Neuron (in vitro differentiated cells): ENCODE data around the gene NOTCH1.

ENCODE experiments used
- H2AFZ ChIP-seq: one replicate; pipeline ENCODE4 v1.6.1; 2013; ENCODE audit warnings: low read depth, mild to moderate bottlenecking, inconsistent platforms, low read length, moderate library complexity
- H3K27me3 ChIP-seq: one replicate; pipeline ENCODE4 v1.6.1; 2013; ENCODE audit warnings: low read length; ENCODE audit not compliant: insufficient read depth
- H3K36me3 ChIP-seq: one replicate; pipeline ENCODE4 v1.6.1; 2013; ENCODE audit warnings: low read length; ENCODE audit not compliant: insufficient read depth
- H3K4me1 ChIP-seq: one replicate; pipeline ENCODE4 v1.6.1; 2013; ENCODE audit warnings: low read length; ENCODE audit not compliant: insufficient read depth
- H3K4me3 ChIP-seq: 2 replicates; pipeline ENCODE4 v1.5.1; 2013; ENCODE audit warnings: mild to moderate bottlenecking, low read length, moderate library complexity
- H3K9me3 ChIP-seq: one replicate; pipeline ENCODE4 v1.6.1; 2013; ENCODE audit warnings: low read length

The NOTCH1 gene

DNA sequence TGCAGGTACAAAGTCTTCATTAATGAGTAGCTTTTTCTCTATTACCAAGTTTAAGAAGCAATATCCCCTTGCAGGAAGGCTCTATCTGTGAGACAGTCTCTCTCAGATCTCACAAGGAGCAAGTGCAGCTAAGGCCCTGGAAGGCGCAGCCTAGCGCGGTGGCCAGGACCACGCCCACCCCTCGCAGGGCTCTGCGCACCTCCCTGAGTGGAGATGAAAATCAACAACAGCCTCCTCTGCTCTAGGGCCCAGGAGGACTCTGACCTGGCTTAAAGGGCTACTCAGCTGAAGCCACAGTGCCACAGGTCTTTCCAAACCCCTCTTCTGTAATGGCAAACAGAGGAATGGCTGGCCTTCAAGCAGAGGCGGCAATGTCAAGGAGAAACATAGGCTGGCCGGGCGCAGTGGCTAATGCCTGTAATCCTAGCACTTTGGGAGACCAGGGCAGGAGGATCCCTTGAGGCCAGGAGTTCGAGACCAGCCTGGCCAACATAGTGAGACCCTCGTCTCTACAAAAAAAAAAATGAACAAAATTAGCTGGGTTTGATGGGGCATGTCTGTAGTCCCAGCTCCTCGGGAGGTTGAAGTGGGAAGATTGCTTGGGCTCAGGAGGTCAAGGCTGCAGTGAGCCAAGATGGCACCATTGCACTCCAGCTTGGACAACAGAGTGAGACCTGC is 74.9 kb downstream of the NOTCH1 start:
- Histone ChIP-seq H3K4me3 (no peak overlapping the region), H3K36me3 (peaks cover 93% of the 10 kb centered on the region), H3K4me1 (no peaks in the 10 kb centered on the region), H3K27me3 (no peaks in the 10 kb centered on the region), H2AFZ (no peak overlapping the region), H3K9me3 (no peaks in the 10 kb centered on the region)

DNA sequence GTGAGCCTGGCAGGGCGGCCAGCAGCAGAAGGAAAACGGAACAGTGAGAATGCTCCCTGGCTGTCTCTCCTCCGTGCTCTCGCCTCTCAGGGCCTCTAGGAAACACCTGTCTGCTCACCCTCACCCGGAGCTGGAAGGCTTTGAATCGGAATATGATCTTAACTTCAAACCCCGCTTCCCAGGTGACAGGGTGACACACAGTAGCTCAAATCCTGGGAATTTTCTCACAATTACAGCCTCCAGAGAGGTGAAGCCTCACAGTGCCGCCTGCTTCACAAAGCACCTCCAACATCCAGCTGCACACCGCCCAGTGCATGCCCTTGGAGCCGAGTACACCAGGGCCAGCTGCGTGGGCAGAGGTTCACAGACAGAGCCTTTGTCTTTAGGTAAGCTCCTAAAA is 75.5 kb downstream of the NOTCH1 start:
- Histone ChIP-seq H3K27me3 (no peaks in the 10 kb centered on the region), H3K4me1 (no peaks in the 10 kb centered on the region), H3K36me3 (peaks cover 93% of the 10 kb centered on the region), H3K4me3 (no peak overlapping the region), H2AFZ (no peak overlapping the region), H3K9me3 (no peaks in the 10 kb centered on the region)

DNA sequence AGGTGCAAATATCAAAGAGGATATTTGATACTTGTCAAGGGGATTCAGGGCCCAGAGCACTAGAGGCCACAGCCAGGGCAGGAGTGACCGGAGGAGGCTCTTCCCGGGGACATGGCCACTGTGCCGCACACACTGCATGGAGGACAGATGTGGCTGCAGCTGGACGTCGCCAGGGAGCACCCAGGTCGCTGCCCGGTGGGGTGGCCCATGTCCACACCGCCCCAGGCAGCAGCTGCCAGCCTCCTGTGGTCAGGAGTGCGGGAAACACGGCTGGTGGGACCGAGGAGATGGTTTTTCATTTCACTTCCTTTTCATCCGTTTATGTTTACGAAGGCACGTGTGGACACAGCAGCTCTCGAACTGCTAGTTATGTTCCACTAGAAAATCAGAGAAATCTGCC is 78.1 kb downstream of the NOTCH1 start:
- H3K36me3 ChIP-seq: peaks cover 91% of the 10 kb centered on the region
- no peak overlapping the region for H2AFZ ChIP-seq
- no peaks in the 10 kb centered on the region for H3K9me3 ChIP-seq
- no peaks in the 10 kb centered on the region for H3K4me1 ChIP-seq
- no peak overlapping the region for H3K4me3 ChIP-seq
- no peaks in the 10 kb centered on the region for H3K27me3 ChIP-seq

DNA sequence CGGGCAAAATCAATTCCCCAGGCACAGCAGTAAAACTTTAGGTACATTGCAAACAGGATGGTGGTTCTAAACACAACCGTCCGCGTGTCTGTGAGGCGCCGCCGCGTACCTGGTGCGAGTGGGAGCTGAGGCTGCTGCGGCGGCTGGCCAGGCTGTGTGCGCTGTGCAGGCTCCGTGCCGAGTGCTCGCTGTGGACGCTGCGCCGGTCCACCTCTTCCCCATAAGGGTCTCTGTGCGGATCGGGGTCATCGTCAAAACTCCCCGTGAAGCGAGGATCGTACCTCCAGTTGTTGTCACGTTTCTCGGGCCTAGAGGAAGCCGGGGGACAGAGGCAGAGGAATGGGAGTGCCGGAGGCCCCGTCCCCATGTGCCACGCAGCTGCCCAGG is 79.7 kb downstream of the NOTCH1 start:
- Histone ChIP-seq H3K4me3 (no peak overlapping the region), H2AFZ (no peak overlapping the region), H3K36me3 (peaks cover 88% of the 10 kb centered on the region), H3K27me3 (no peaks in the 10 kb centered on the region), H3K4me1 (no peaks in the 10 kb centered on the region), H3K9me3 (no peaks in the 10 kb centered on the region)

GRCh38 chr9:136465500-136466154 is 80.2 kb downstream of the NOTCH1 start:
- H3K9me3 ChIP-seq: no peaks in the 10 kb centered on the region
- H3K27me3 ChIP-seq: no peaks in the 10 kb centered on the region
- H3K4me3 ChIP-seq: no peak overlapping the region
- H2AFZ ChIP-seq: no peak overlapping the region
- H3K4me1 ChIP-seq: no peaks in the 10 kb centered on the region
- H3K36me3 ChIP-seq: peaks cover 89% of the 10 kb centered on the region

GRCh38 chr9:136464241-136464640 is 81.6 kb downstream of the NOTCH1 start:
- no peak overlapping the region for H2AFZ ChIP-seq
- H3K9me3 ChIP-seq: no peaks in the 10 kb centered on the region
- no peaks in the 10 kb centered on the region for H3K4me1 ChIP-seq
- H3K36me3 ChIP-seq: peaks cover 82% of the 10 kb centered on the region
- no peaks in the 10 kb centered on the region for H3K27me3 ChIP-seq
- H3K4me3 ChIP-seq: no peak overlapping the region

GRCh38 chr9:136463578-136463977 is 82.3 kb downstream of the NOTCH1 start:
- no peaks in the 10 kb centered on the region for H3K4me1 ChIP-seq
- H3K4me3 ChIP-seq: no peak overlapping the region
- H2AFZ ChIP-seq: no peak overlapping the region
- H3K36me3 ChIP-seq: peaks cover 83% of the 10 kb centered on the region
- H3K27me3 ChIP-seq: no peaks in the 10 kb centered on the region
- no peaks in the 10 kb centered on the region for H3K9me3 ChIP-seq

- Histone ChIP-seq H3K4me1 (no peaks in the 10 kb centered on the region), H3K4me3 (no peak overlapping the region), H3K9me3 (no peaks in the 10 kb centered on the region), H3K36me3 (peaks cover 79% of the 10 kb centered on the region), H2AFZ (no peak overlapping the region), H3K27me3 (no peaks in the 10 kb centered on the region)
These were observed 83.2 kb downstream of the NOTCH1 start for GRCh38 chr9:136462664-136463063.

GRCh38 chr9:136460772-136461325 is 85.0 kb downstream of the NOTCH1 start:
- Histone ChIP-seq H3K4me3 (no peak overlapping the region), H3K9me3 (no peaks in the 10 kb centered on the region), H3K4me1 (no peaks in the 10 kb centered on the region), H3K36me3 (peaks cover 83% of the 10 kb centered on the region), H2AFZ (no peak overlapping the region), H3K27me3 (no peaks in the 10 kb centered on the region)

GRCh38 chr9:136459425-136459824 is 86.4 kb downstream of the NOTCH1 start:
- Histone ChIP-seq H2AFZ (no peak overlapping the region), H3K9me3 (no peaks in the 10 kb centered on the region), H3K27me3 (no peaks in the 10 kb centered on the region), H3K4me3 (no peak overlapping the region), H3K36me3 (peaks cover 86% of the 10 kb centered on the region), H3K4me1 (no peaks in the 10 kb centered on the region)

DNA sequence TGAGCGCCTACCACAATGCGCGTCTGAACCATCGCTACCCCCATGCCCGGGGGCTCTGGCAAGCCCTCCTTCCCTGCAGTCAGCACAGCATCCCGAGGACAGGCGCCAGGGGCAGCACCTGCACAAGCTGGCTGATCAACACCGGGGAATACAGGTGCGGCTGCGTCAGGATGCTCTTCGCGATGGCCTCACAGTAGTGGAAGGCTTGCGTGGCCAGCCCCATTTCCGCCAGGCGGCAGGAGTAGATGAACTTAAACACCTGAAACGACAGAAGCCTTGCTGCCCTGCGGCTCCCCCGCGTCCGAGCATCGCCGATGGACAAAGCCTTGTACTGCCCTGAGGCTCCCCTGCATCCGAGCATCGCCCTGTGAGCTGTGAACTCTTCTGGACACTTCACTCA is 88.5 kb downstream of the NOTCH1 start:
- Histone ChIP-seq H3K4me3 (no peak overlapping the region), H3K9me3 (no peaks in the 10 kb centered on the region), H3K36me3 (peaks cover 79% of the 10 kb centered on the region), H2AFZ (no peak overlapping the region), H3K4me1 (no peaks in the 10 kb centered on the region), H3K27me3 (no peaks in the 10 kb centered on the region)

DNA sequence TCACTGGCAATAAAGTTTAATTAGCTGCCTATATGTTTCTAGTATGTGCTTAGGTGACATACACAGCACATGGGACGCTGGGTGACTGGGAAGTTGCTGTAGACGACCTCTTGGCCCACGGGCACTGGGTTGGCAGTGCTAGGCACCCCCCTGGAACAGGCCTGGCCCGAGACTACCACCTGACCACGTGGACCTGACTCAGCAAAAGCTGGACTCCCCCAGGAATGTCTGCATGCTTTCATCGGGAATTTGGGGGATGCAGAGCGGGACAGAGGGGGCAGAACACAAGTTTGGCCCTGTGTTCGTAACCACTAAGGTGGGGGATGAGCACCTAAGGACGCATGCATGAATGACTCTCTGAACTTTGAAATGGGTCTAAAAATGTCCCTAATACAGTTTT is 89.6 kb downstream of the NOTCH1 start:
- no peaks in the 10 kb centered on the region for H3K9me3 ChIP-seq
- H3K27me3 ChIP-seq: no peaks in the 10 kb centered on the region
- H3K4me3 ChIP-seq: no peak overlapping the region
- no peak overlapping the region for H2AFZ ChIP-seq
- no peaks in the 10 kb centered on the region for H3K4me1 ChIP-seq
- H3K36me3 ChIP-seq: peaks cover 78% of the 10 kb centered on the region

GRCh38 chr9:136455043-136456002 is 90.5 kb downstream of the NOTCH1 start:
- peaks cover 80% of the 10 kb centered on the region for H3K36me3 ChIP-seq
- H3K4me1 ChIP-seq: no peaks in the 10 kb centered on the region
- no peaks in the 10 kb centered on the region for H3K27me3 ChIP-seq
- H3K4me3 ChIP-seq: no peak overlapping the region
- H3K9me3 ChIP-seq: no peaks in the 10 kb centered on the region
- H2AFZ ChIP-seq: no peak overlapping the region
